GM12878 (cell line): Measurements from ENCODE around the gene SELENOM. TPM values are rescaled to one million over a fixed set of nuclear protein-coding genes. Genes with fewer than 3 reads are reported as not detected.

Experiments used
- ATAC-seq: fragments of 200-7000 bp; cut with Tn5 transposase; 3 replicates; pipeline ENCODE4 v1.9.1; 2020; ENCODE audit warnings: mild to moderate bottlenecking, moderate library complexity
- BruUV-seq: library from RNA; stranded (reverse); fragments of 400-500 nt; replicated peaks from 2 replicates; lab custom pipeline; 2021; lab: Mats Ljungman, UMichigan
- CTCF ChIA-PET: fragments of 300-600 bp; sonication (Branson Sonifier 250); formaldehyde crosslinking; extraction: SDS; loops from one replicate; lab custom pipeline; 2021; ENCODE audit warnings: inconsistent platforms; lab: Yijun Ruan, JAX
- POLR2A ChIA-PET: fragments of 350-600 bp; formaldehyde crosslinking; extraction: SDS; loops from one replicate; lab custom pipeline; 2021; ENCODE audit warnings: inconsistent platforms; lab: Charles Lee
- RAD21 ChIA-PET: fragments of 300-600 bp; sonication (Branson Sonifier 250); formaldehyde crosslinking; loops from one replicate; lab custom pipeline; 2023; ENCODE audit warnings: antibody characterized with exemption; ENCODE audit not compliant: unreplicated experiment; lab: Charles Lee
- SMC1A ChIA-PET: fragments of 300-600 bp; sonication (Branson Sonifier 250); formaldehyde crosslinking; loops from one replicate; lab custom pipeline; 2023; ENCODE audit not compliant: unreplicated experiment, uncharacterized antibody; lab: Charles Lee
- DNase-seq: peaks from one replicate; pipeline ENCODE4 v3.0.0-alpha.2; 2011; ENCODE audit warnings: low read depth, low spot score
- FAIRE-seq: peaks from 3 replicates; lab custom pipeline; 2011; peaks lifted over from hg19 to GRCh38; lab: Jason Lieb, UNC
- H2AFZ ChIP-seq: 2 replicates; pipeline ENCODE4 v1.6.0; 2011; ENCODE audit warnings: low read depth, low read length, control low read depth; ENCODE audit not compliant: control insufficient read depth
- H3K27ac ChIP-seq: 2 replicates; pipeline ENCODE4 v1.5.1; 2011; ENCODE audit warnings: control low read depth; ENCODE audit not compliant: control insufficient read depth, insufficient read depth
- H3K27me3 ChIP-seq, 2 experiments: replicated peaks in 1 of 2; 2 replicates each; pipeline versions ENCODE4 v1.6.0 to v1.6.1; 2011; ENCODE audit warnings: low read length in 1 of 2; ENCODE audit not compliant: control insufficient read depth in 2 of 2, insufficient read depth in 2 of 2
- H3K36me3 ChIP-seq, 2 experiments: 2 replicates each; pipeline ENCODE4 v1.5.1; 2011; ENCODE audit warnings: low read length in 1 of 2; ENCODE audit not compliant: control insufficient read depth in 2 of 2, insufficient read depth in 2 of 2
- H3K4me1 ChIP-seq: 2 replicates; pipeline ENCODE4 v1.6.1; 2011; ENCODE audit warnings: mild to moderate bottlenecking, low read length, moderate library complexity, mixed read lengths; ENCODE audit not compliant: control insufficient read depth, insufficient read depth
- H3K4me2 ChIP-seq: 2 replicates; pipeline ENCODE4 v1.6.0; 2011; ENCODE audit warnings: control low read depth; ENCODE audit not compliant: control insufficient read depth, insufficient read depth
- H3K4me3 ChIP-seq: fragments of 200-600 bp; sonication (generic); 2 replicates; pipeline ENCODE4 v1.5.1; 2016
- H3K79me2 ChIP-seq: 2 replicates; pipeline ENCODE4 v1.6.0; 2011; ENCODE audit warnings: low read length; ENCODE audit not compliant: control insufficient read depth, insufficient read depth
- H3K9ac ChIP-seq: 2 replicates; pipeline ENCODE4 v1.8.0; 2011; ENCODE audit warnings: low read length, control low read depth, mixed read lengths; ENCODE audit not compliant: control insufficient read depth, insufficient read depth
- H3K9me3 ChIP-seq: replicated peaks from 3 replicates; pipeline ENCODE4 v1.5.1; 2011; ENCODE audit warnings: mild to moderate bottlenecking, low read length; ENCODE audit not compliant: control insufficient read depth, insufficient read depth
- H4K20me1 ChIP-seq: 2 replicates; pipeline ENCODE4 v1.6.0; 2011; ENCODE audit not compliant: control insufficient read depth, insufficient read depth
- CBFB ChIP-seq: IDR thresholded peaks from 2 replicates; pipeline ENCODE4 v1.6.1; 2016; ENCODE audit warnings: antibody characterized with exemption, low read depth
- CHD2 ChIP-seq: IDR thresholded peaks from 2 replicates; pipeline ENCODE4 v1.6.1; 2011; ENCODE audit warnings: low read depth, low read length, improper control_type of control experiment, borderline replicate concordance
- NR2C1 ChIP-seq: fragments of 450-650 bp; IDR thresholded peaks from 2 replicates; pipeline ENCODE4 v1.6.1; 2017; ENCODE audit warnings: antibody characterized with exemption, mild to moderate bottlenecking, moderate library complexity
- TARDBP ChIP-seq: IDR thresholded peaks from 2 replicates; pipeline ENCODE4 v1.6.1; 2016; ENCODE audit warnings: borderline replicate concordance
- USF1 ChIP-seq: IDR thresholded peaks from 2 replicates; pipeline ENCODE4 v1.6.1; 2011; ENCODE audit warnings: borderline replicate concordance, low read depth, mild to moderate bottlenecking, moderate library complexity, mixed read lengths, low read length; ENCODE audit not compliant: insufficient read depth; ENCODE audit errors: extremely low read length
- USF2 ChIP-seq: IDR thresholded peaks from 2 replicates; pipeline ENCODE4 v1.6.1; 2011; ENCODE audit warnings: low read depth, low read length, improper control_type of control experiment, borderline replicate concordance
- WGBS: methylation state at CpG from one replicate; pipeline ENCODE4 v1.1.6; 2016; ENCODE audit warnings: low lambda C conversion rate; ENCODE audit not compliant: insufficient replicate concordance, insufficient coverage; ENCODE audit errors: missing lambda C conversion rate; 5-methylcytosine and 5-hydroxymethylcytosine counted together
- in situ Hi-C: fragments of 300-500 bp; cut with MboI; formaldehyde crosslinking; loops from 9 replicates; pipeline ENCODE4 v1.14.3; 2018; ENCODE audit warnings: mixed read lengths
- intact Hi-C: fragments of 100-400 bp; cut with micrococcal nuclease; formaldehyde crosslinking; loops from one replicate; pipeline ENCODE4 v1.14.2; 2022; ENCODE audit not compliant: unreplicated experiment
- polyA plus RNA-seq, 11 experiments: library from polyadenylated mRNA; depleted of rRNA in 4 of 11; unstranded in 6 of 11; stranded (reverse) in 5 of 11; fragments of >200 nt; fragmentation: Nextera tagmentation in 4 of 11; fragmentation: Illumina TruSeq in 1 of 11; extraction: Ambion mirVana in 4 of 11; extraction: Trizol in 1 of 11; gene quantifications; 1 replicate in 1 of 11; 2 replicates in 10 of 11; pipeline versions ENCODE4 v1.2.1 to v1.2.3, GENCODE V29; 2011 to 2016; ENCODE audit warnings: inconsistent platforms in 2 of 11, missing spikeins in 2 of 11, low read depth in 1 of 11
- total RNA-seq, 4 experiments: library from RNA; depleted of rRNA in 3 of 4; stranded (reverse); fragments of >200 nt in 3 of 4; fragmentation: Illumina TruSeq in 1 of 4; extraction: Trizol in 1 of 4; gene quantifications; 2 replicates each; pipeline versions ENCODE4 v1.2.1 to v1.2.3, GENCODE V29; 2013 to 2021
- TF ChIP-seq, protein P1 (sequence below): fragments of 450-650 bp; IDR thresholded peaks from 2 replicates; pipeline ENCODE4 v1.6.1; 2017; ENCODE audit warnings: mild to moderate bottlenecking, low read depth, inconsistent platforms; ENCODE audit not compliant: poor library complexity, severe bottlenecking

The SELENOM gene
- total and polyA plus RNA-seq, 10 of the 15 experiments (the other 5 are each of a cell fraction or from before 2014, with no cell fraction given) = 0.80 to 8.3 (median 2.0) TPM

- no peak for TF ChIP-seq CHD2
- TF ChIP-seq USF2 = no peak
Measured at GRCh38 chr22:31127181-31127772, 19.9 kb upstream of the SELENOM start (continued).

DNA sequence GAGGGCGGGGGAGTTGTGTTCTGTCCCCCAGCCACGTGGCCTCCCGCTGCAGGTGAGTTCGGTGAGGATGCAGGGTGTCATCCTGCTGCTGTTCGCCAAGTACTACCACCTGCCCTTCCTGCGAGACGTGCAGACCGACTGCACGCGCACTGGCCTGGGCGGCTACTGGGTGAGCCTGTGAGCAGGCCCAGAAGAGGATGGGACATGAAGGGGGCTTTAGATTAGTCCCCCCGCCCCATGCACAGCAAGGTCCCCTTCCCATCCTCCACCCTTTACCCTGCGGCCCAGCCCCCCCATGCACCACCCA is 19.5 kb upstream of the SELENOM start:
- Histone ChIP-seq H3K9ac (no peak overlapping the region), H2AFZ (no peak overlapping the region), H4K20me1 (no peaks in the 10 kb centered on the region), H3K4me2 (no peak overlapping the region), H3K79me2 (no peaks in the 10 kb centered on the region), H3K36me3 (no peaks in the 10 kb centered on the region), H3K27me3 (no peaks in the 10 kb centered on the region), H3K27ac (no peak overlapping the region), H3K4me1 (no peaks in the 10 kb centered on the region), H3K4me3 (no peak overlapping the region), H3K9me3 (no peaks in the 10 kb centered on the region)
- FAIRE-seq = no peak
- RAD21 ChIA-PET = no interaction called here
- intact Hi-C loops = no loop called here
- in situ Hi-C loops = no loop called here
- DNase-seq = no peak
- SMC1A ChIA-PET = no interaction called here
- TF ChIP-seq, protein P1, sequence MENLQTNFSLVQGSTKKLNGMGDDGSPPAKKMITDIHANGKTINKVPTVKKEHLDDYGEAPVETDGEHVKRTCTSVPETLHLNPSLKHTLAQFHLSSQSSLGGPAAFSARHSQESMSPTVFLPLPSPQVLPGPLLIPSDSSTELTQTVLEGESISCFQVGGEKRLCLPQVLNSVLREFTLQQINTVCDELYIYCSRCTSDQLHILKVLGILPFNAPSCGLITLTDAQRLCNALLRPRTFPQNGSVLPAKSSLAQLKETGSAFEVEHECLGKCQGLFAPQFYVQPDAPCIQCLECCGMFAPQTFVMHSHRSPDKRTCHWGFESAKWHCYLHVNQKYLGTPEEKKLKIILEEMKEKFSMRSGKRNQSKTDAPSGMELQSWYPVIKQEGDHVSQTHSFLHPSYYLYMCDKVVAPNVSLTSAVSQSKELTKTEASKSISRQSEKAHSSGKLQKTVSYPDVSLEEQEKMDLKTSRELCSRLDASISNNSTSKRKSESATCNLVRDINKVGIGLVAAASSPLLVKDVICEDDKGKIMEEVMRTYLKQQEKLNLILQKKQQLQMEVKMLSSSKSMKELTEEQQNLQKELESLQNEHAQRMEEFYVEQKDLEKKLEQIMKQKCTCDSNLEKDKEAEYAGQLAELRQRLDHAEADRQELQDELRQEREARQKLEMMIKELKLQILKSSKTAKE = no peak
- TF ChIP-seq CBFB (no peak), USF1 (no peak), TARDBP (no peak), NR2C1 (no peak)
- no TSS peak for BruUV-seq
- CTCF ChIA-PET = no interaction called here
- 74% methylated on average over 11 of the region's 13 CpGs for WGBS
- POLR2A ChIA-PET = no interaction called here
- ATAC-seq = no peak
